Measurements from ENCODE around the gene NBPF3. TPM values are rescaled to one million over a fixed set of nuclear protein-coding genes. Genes with fewer than 3 reads are reported as not detected.

Gene NBPF3
- total and polyA plus RNA-seq, 7 donors, result 2.0 to 11.6 (median 4.9) TPM

DNA sequence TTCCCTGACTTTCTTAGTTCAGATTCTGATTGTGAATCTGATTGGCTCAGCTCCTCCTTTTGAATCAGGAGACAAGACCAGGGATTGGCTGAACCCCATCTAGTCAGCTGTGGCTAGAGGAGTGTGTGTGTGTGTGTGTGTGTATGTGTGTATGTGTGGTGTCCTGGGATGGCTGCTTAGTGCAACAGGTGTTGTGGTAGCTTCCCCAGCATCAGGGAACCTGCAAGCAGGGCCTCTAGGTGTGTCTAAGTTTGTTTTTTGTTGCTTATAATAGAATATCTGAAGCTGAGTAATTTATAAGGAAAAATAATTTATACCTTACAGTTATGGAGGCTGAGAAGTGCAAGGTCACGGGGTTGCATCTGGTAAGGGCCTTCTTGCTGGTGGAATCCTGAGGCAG is 56.1 kb downstream of the NBPF3 start:
- intact Hi-C loops (cut with DNase I), result no loop called here
- no peaks in the 10 kb centered on the region for H3K4me1 ChIP-seq
- no peak for DNase-seq
- no peaks in the 10 kb centered on the region for H3K36me3 ChIP-seq
- TF ChIP-seq EP300 (IDR thresholded peaks at IDR 0.05) (no peak), POLR2A (IDR thresholded peaks at IDR 0.05) (no peak), POLR2AphosphoS5 (IDR thresholded peaks at IDR 0.05) (no peak)
- TF ChIP-seq, protein P1, sequence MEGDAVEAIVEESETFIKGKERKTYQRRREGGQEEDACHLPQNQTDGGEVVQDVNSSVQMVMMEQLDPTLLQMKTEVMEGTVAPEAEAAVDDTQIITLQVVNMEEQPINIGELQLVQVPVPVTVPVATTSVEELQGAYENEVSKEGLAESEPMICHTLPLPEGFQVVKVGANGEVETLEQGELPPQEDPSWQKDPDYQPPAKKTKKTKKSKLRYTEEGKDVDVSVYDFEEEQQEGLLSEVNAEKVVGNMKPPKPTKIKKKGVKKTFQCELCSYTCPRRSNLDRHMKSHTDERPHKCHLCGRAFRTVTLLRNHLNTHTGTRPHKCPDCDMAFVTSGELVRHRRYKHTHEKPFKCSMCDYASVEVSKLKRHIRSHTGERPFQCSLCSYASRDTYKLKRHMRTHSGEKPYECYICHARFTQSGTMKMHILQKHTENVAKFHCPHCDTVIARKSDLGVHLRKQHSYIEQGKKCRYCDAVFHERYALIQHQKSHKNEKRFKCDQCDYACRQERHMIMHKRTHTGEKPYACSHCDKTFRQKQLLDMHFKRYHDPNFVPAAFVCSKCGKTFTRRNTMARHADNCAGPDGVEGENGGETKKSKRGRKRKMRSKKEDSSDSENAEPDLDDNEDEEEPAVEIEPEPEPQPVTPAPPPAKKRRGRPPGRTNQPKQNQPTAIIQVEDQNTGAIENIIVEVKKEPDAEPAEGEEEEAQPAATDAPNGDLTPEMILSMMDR (IDR thresholded peaks at IDR 0.05), result no peak
- no peak overlapping the region for H3K27ac ChIP-seq
- peaks cover 0 to 9% (median 0%) of the 10 kb centered on the region in 3 donors for H3K27me3 ChIP-seq
- no peaks in the 10 kb centered on the region for H3K9me3 ChIP-seq
- no peak overlapping the region for H3K4me3 ChIP-seq
- 88 to 92% methylated on average over 1 of the region's 1 CpG for WGBS, 2 donors

DNA sequence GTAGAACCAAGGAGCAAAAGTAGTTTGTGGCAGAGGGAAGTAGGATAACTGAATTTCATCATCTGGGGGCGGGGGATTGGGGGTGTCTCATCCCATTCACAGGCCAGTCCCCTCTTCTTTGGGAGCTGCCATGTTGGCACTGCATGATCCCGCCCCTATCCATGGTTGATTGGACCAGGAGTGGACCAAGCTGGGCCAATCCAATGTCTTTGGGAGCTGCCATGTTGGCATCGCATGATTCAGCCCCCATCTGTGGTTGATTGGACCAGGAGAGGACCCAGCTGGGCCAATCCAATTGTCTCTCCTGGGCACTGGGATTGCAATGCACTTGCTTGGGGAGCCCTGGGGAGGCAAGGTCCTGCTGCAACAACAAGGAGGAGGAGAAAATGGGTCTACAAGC is 56.9 kb downstream of the NBPF3 start:
- no peak for TF ChIP-seq POLR2A (IDR thresholded peaks at IDR 0.05)
- TF ChIP-seq, protein P1 (IDR thresholded peaks at IDR 0.05), result no peak
- no peak for TF ChIP-seq POLR2AphosphoS5 (IDR thresholded peaks at IDR 0.05)
- TF ChIP-seq EP300 (IDR thresholded peaks at IDR 0.05), result no peak
- Histone ChIP-seq H3K9me3 (no peaks in the 10 kb centered on the region), H3K4me3 (no peak overlapping the region), H3K27ac (no peak overlapping the region), H3K27me3 (peaks cover 0 to 3% (median 0%) of the 10 kb centered on the region in 3 donors), H3K4me1 (no peaks in the 10 kb centered on the region), H3K36me3 (no peaks in the 10 kb centered on the region)
- no peak for DNase-seq
- 84 to 90% methylated on average over 3 of the region's 3 CpGs for WGBS, 2 donors
- intact Hi-C loops (cut with DNase I), result no loop called here

- TF ChIP-seq, protein P1 (IDR thresholded peaks at IDR 0.05), result no peak
- no peak for TF ChIP-seq EP300 (IDR thresholded peaks at IDR 0.05)
- no peak for TF ChIP-seq POLR2AphosphoS5 (IDR thresholded peaks at IDR 0.05)
- no peak for TF ChIP-seq POLR2A (IDR thresholded peaks at IDR 0.05)
- H3K4me3 ChIP-seq, result no peak overlapping the region
- H3K4me1 ChIP-seq, result no peaks in the 10 kb centered on the region
- H3K9me3 ChIP-seq, result no peaks in the 10 kb centered on the region
- no peak for DNase-seq
- no peak overlapping the region for H3K27ac ChIP-seq
- peaks cover 0 to 3% (median 0%) of the 10 kb centered on the region in 3 donors for H3K27me3 ChIP-seq
- WGBS, 2 donors, result 79 to 85% methylated on average over 7 of the region's 7 CpGs
- intact Hi-C loops (cut with DNase I), result no loop called here
- H3K36me3 ChIP-seq, result no peaks in the 10 kb centered on the region
These were observed 57.6 kb downstream of the NBPF3 start for GRCh38 chr1:21497466-21498061.

- WGBS, 2 donors, result 93 to 95% methylated on average over 1 of the region's 1 CpG
- intact Hi-C loops (cut with DNase I), result no loop called here
- no peaks in the 10 kb centered on the region for H3K4me1 ChIP-seq
- H3K9me3 ChIP-seq, result no peaks in the 10 kb centered on the region
- no peak overlapping the region for H3K4me3 ChIP-seq
- TF ChIP-seq EP300 (IDR thresholded peaks at IDR 0.05), result no peak
- no peak for TF ChIP-seq POLR2A (IDR thresholded peaks at IDR 0.05)
- TF ChIP-seq POLR2AphosphoS5 (IDR thresholded peaks at IDR 0.05), result no peak
- TF ChIP-seq, protein P1 (IDR thresholded peaks at IDR 0.05), result no peak
- H3K27ac ChIP-seq, result no peak overlapping the region
- H3K27me3 ChIP-seq, result peaks cover 0 to 8% (median 0%) of the 10 kb centered on the region in 3 donors
- DNase-seq, result no peak
- no peaks in the 10 kb centered on the region for H3K36me3 ChIP-seq
These were observed 59.5 kb downstream of the NBPF3 start for GRCh38 chr1:21499283-21499950.
